SK-N-SH (cell line): ENCODE measurements around the gene TRPM1. TPM values are rescaled to one million over a fixed set of nuclear protein-coding genes. Genes with fewer than 3 reads are reported as not detected.

ENCODE experiments used
- CTCF ChIA-PET: fragments of 300-600, 350-600 bp; formaldehyde crosslinking; extraction: SDS; loops from one replicate; lab custom pipeline; 2021; lab: Yijun Ruan, JAX
- POLR2A ChIA-PET: fragments of 350-600 bp; sonication (Branson Sonifier 250); formaldehyde crosslinking; extraction: SDS; loops from one replicate; lab custom pipeline; 2020; ENCODE audit warnings: antibody characterized with exemption, inconsistent platforms; lab: Yijun Ruan, JAX
- DNase-seq: peaks from one replicate; pipeline ENCODE4 v3.0.0; 2012
- H2AFZ ChIP-seq: fragments of 200-600 bp; sonication (generic); 2 replicates; pipeline ENCODE4 v1.8.1; 2016; ENCODE audit warnings: antibody characterized with exemption, mild to moderate bottlenecking, low read depth
- H3F3A ChIP-seq: fragments of 200-600 bp; sonication (generic); replicated peaks from 2 replicates; pipeline ENCODE3; 2016; ENCODE audit warnings: antibody characterized with exemption, mild to moderate bottlenecking; ENCODE audit not compliant: insufficient read depth
- H3K27ac ChIP-seq, 2 experiments: fragments of 200-500 bp in 1 of 2; fragments of 200-600 bp in 1 of 2; sonication (Bioruptor generic) in 1 of 2; sonication (generic), shearing (Covaris generic) in 1 of 2; 2 replicates each; pipeline versions ENCODE4 v1.5.1 to v1.6.1; 2014 to 2016; ENCODE audit warnings: low read depth in 2 of 2, inconsistent platforms in 1 of 2, low read length in 1 of 2, mild to moderate bottlenecking in 1 of 2, mixed read lengths in 1 of 2
- H3K27me3 ChIP-seq: fragments of 200-600 bp; sonication (generic), shearing (Covaris generic); 2 replicates; pipeline ENCODE4 v1.6.1; 2016; ENCODE audit warnings: mixed run types; ENCODE audit not compliant: insufficient read depth
- H3K36me3 ChIP-seq, 2 experiments: fragments of 200-500 bp in 1 of 2; fragments of 200-600 bp in 1 of 2; sonication (Bioruptor generic) in 1 of 2; sonication (generic) in 1 of 2; replicated peaks in 1 of 2; 2 replicates each; pipeline versions ENCODE3 to v1.5.1; 2014 to 2016; ENCODE audit warnings: low read length in 1 of 2, mild to moderate bottlenecking in 1 of 2; ENCODE audit not compliant: insufficient read depth in 2 of 2, control insufficient read depth in 1 of 2
- H3K4me1 ChIP-seq, 2 experiments: fragments of 200-500 bp in 1 of 2; fragments of 200-600 bp in 1 of 2; sonication (Bioruptor generic) in 1 of 2; sonication (generic), shearing (Covaris generic) in 1 of 2; 2 replicates each; pipeline versions ENCODE4 v1.5.1 to v1.6.1; 2014 to 2016; ENCODE audit warnings: low read depth in 1 of 2, low read length in 1 of 2, mixed run types in 1 of 2; ENCODE audit not compliant: insufficient read depth in 2 of 2, control insufficient read depth in 1 of 2
- H3K4me2 ChIP-seq: fragments of 200-600 bp; sonication (generic), shearing (Covaris generic); 2 replicates; pipeline ENCODE4 v1.6.1; 2017; ENCODE audit warnings: mixed run types
- H3K4me3 ChIP-seq, 2 experiments: fragments of 200-500 bp in 1 of 2; fragments of 200-600 bp in 1 of 2; sonication (Bioruptor generic) in 1 of 2; sonication (generic), shearing (Covaris generic) in 1 of 2; 2 replicates each; pipeline versions ENCODE4 v1.5.1 to v1.8.1; 2014 to 2016; ENCODE audit warnings: low read depth in 2 of 2, inconsistent platforms in 1 of 2, low read length in 1 of 2, mild to moderate bottlenecking in 1 of 2, mixed read lengths in 1 of 2, moderate library complexity in 1 of 2
- H3K79me2 ChIP-seq: fragments of 200-600 bp; sonication (generic); 2 replicates; pipeline ENCODE4 v1.8.1; 2017; ENCODE audit warnings: mild to moderate bottlenecking; ENCODE audit not compliant: insufficient read depth
- H3K9ac ChIP-seq: fragments of 200-600 bp; sonication (generic); 2 replicates; pipeline ENCODE4 v1.6.1; 2017; ENCODE audit warnings: mixed run types
- H3K9me2 ChIP-seq: fragments of 200-600 bp; sonication (generic); 2 replicates; pipeline ENCODE4 v1.6.1; 2017; ENCODE audit warnings: mixed run types
- H3K9me3 ChIP-seq: fragments of 200-600 bp; sonication (generic); 2 replicates; pipeline ENCODE4 v1.6.1; 2017; ENCODE audit warnings: mixed run types, mild to moderate bottlenecking, moderate library complexity
- H4K20me1 ChIP-seq: fragments of 200-600 bp; sonication (generic); 2 replicates; pipeline ENCODE4 v1.6.1; 2017; ENCODE audit warnings: mild to moderate bottlenecking, mixed run types; ENCODE audit not compliant: insufficient read depth
- EZH2phosphoT487 ChIP-seq: fragments of 200-600 bp; sonication (generic); IDR thresholded peaks from 2 replicates; pipeline ENCODE4 v1.6.1; 2017; ENCODE audit warnings: low read depth, mixed run types, mild to moderate bottlenecking, antibody characterized with exemption, moderate library complexity, borderline replicate concordance
- FOSL2 ChIP-seq: IDR thresholded peaks from 2 replicates; pipeline ENCODE4 v1.4.0; 2012; ENCODE audit warnings: low read depth, mild to moderate bottlenecking, moderate library complexity, borderline replicate concordance
- GATA2 ChIP-seq: sonication (generic); formaldehyde crosslinking; IDR thresholded peaks from 2 replicates; pipeline ENCODE4 v1.5.0; 2020; ENCODE audit warnings: mild to moderate bottlenecking, missing genetic modification reagents
- JUND ChIP-seq: IDR thresholded peaks from 2 replicates; pipeline ENCODE4 v1.4.0; 2012
- MEF2A ChIP-seq: IDR thresholded peaks from 2 replicates; pipeline ENCODE4 v1.4.0; 2012; ENCODE audit warnings: low read depth, borderline replicate concordance
- MXI1 ChIP-seq: IDR thresholded peaks from 2 replicates; pipeline ENCODE4 v1.6.1; 2012; ENCODE audit warnings: mild to moderate bottlenecking, low read depth, low read length, improper control_type of control experiment
- NRF1 ChIP-seq: IDR thresholded peaks from 2 replicates; pipeline ENCODE4 v1.6.1; 2012; ENCODE audit warnings: low read depth, mild to moderate bottlenecking, low read length
- RCOR1 ChIP-seq: fragments of 150-350 bp; IDR thresholded peaks from 2 replicates; pipeline ENCODE4 v1.6.1; 2017; ENCODE audit warnings: antibody characterized with exemption, low read length
- RFX5 ChIP-seq: IDR thresholded peaks from 2 replicates; pipeline ENCODE4 v1.6.1; 2012; ENCODE audit warnings: mild to moderate bottlenecking, improper control_type of control experiment, low read length
- TEAD4 ChIP-seq: IDR thresholded peaks from 2 replicates; pipeline ENCODE4 v1.4.0; 2012; ENCODE audit warnings: mild to moderate bottlenecking, borderline replicate concordance; ENCODE audit not compliant: insufficient read depth
- WGBS: methylation state at CpG from one replicate; pipeline ENCODE4 v1.1.6; 2017; ENCODE audit warnings: low lambda C conversion rate; 5-methylcytosine and 5-hydroxymethylcytosine counted together
- polyA plus RNA-seq, 3 experiments: library from polyadenylated mRNA; depleted of rRNA; stranded (reverse); fragments of >200 nt; gene quantifications; 2 replicates each; pipeline ENCODE4 v1.2.3, GENCODE V29; 2012
- TF ChIP-seq, protein P1 (sequence below): fragments of 200-600 bp; sonication (generic); IDR thresholded peaks from 2 replicates; pipeline ENCODE4 v1.6.1; 2017; ENCODE audit warnings: antibody characterized with exemption, mild to moderate bottlenecking, moderate library complexity
- TF ChIP-seq, protein P2 (sequence below): fragments of 150-350 bp; IDR thresholded peaks from 2 replicates; pipeline ENCODE4 v1.6.1; 2017; ENCODE audit warnings: antibody characterized with exemption, low read length, low read depth, borderline replicate concordance
- TF ChIP-seq, protein P3 (sequence below): IDR thresholded peaks from 2 replicates; pipeline ENCODE4 v1.4.0; 2012; ENCODE audit warnings: low read depth
- TF ChIP-seq, protein P4 (sequence below): IDR thresholded peaks from 2 replicates; pipeline ENCODE4 v1.4.0; 2012; ENCODE audit warnings: low read depth, borderline replicate concordance

Gene TRPM1
- polyA plus RNA-seq, 1 of the 3 experiments (the other 2 are of a cell fraction): not detected

DNA sequence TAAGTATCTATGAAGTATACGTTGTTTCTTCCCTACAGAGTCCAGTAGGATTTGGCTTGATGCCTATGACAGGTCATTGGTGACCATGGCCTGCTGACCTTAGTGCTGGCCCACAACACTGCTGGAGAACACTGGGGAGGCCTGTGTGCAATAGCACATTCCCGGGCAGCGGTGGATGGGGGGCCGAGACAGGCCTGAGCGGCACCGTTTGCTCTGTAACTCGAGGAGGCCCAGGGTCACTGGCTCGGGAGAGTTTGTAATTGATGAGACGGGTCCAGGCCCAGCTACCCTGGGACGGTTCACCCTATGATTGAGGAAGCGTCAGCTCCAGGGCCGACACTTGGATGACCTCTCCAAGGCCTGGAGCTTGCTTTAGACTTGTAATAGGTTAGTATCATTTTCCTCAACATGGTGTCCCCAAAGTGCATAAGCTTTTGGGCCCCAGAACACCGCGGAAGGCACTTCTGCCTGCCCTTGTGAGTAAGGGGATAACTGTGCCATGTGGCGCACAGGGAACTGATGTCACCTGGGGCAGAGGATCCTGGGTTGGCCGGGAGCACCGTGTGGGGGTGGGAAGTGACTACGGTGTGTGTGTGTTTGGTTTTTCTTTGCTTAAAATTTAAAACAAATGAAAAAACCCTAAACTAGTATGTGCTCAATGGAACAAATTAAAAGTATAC, 12.0 kb downstream of the TRPM1 start:
- POLR2A ChIA-PET: no interaction called here
- Histone ChIP-seq H3K4me3 (no peak overlapping the region), H3K79me2 (no peaks in the 10 kb centered on the region), H2AFZ (no peak overlapping the region), H3K36me3 (no peaks in the 10 kb centered on the region), H3K4me1 (no peaks in the 10 kb centered on the region), H3K4me2 (no peak overlapping the region), H3K9ac (no peak overlapping the region), H3F3A (no peaks in the 10 kb centered on the region), H3K9me3 (no peaks in the 10 kb centered on the region), H3K9me2 (no peaks in the 10 kb centered on the region), H3K27me3 (no peaks in the 10 kb centered on the region), H3K27ac (no peak overlapping the region), H4K20me1 (no peaks in the 10 kb centered on the region)
- CTCF ChIA-PET: no interaction called here
- 87% methylated on average over 14 of the region's 18 CpGs for WGBS
- DNase-seq: no peak
- TF ChIP-seq FOSL2 (no peak), RFX5 (no peak), EZH2phosphoT487 (no peak), NRF1 (no peak), MXI1 (no peak), JUND (no peak), MEF2A (no peak), GATA2 (CRISPR knock-in tag) (no peak), TEAD4 (no peak), RCOR1 (no peak)
- TF ChIP-seq, protein P1, sequence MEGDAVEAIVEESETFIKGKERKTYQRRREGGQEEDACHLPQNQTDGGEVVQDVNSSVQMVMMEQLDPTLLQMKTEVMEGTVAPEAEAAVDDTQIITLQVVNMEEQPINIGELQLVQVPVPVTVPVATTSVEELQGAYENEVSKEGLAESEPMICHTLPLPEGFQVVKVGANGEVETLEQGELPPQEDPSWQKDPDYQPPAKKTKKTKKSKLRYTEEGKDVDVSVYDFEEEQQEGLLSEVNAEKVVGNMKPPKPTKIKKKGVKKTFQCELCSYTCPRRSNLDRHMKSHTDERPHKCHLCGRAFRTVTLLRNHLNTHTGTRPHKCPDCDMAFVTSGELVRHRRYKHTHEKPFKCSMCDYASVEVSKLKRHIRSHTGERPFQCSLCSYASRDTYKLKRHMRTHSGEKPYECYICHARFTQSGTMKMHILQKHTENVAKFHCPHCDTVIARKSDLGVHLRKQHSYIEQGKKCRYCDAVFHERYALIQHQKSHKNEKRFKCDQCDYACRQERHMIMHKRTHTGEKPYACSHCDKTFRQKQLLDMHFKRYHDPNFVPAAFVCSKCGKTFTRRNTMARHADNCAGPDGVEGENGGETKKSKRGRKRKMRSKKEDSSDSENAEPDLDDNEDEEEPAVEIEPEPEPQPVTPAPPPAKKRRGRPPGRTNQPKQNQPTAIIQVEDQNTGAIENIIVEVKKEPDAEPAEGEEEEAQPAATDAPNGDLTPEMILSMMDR: no peak
- TF ChIP-seq, protein P2, sequence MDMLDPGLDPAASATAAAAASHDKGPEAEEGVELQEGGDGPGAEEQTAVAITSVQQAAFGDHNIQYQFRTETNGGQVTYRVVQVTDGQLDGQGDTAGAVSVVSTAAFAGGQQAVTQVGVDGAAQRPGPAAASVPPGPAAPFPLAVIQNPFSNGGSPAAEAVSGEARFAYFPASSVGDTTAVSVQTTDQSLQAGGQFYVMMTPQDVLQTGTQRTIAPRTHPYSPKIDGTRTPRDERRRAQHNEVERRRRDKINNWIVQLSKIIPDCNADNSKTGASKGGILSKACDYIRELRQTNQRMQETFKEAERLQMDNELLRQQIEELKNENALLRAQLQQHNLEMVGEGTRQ: no peak
- TF ChIP-seq, protein P3, sequence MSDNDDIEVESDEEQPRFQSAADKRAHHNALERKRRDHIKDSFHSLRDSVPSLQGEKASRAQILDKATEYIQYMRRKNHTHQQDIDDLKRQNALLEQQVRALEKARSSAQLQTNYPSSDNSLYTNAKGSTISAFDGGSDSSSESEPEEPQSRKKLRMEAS: no peak
- TF ChIP-seq, protein P4, sequence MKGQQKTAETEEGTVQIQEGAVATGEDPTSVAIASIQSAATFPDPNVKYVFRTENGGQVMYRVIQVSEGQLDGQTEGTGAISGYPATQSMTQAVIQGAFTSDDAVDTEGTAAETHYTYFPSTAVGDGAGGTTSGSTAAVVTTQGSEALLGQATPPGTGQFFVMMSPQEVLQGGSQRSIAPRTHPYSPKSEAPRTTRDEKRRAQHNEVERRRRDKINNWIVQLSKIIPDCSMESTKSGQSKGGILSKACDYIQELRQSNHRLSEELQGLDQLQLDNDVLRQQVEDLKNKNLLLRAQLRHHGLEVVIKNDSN: no peak
